ENCODE data around the gene SRGAP3. TPM values are rescaled to one million over a fixed set of nuclear protein-coding genes. Genes with fewer than 3 reads are reported as not detected.

Gene SRGAP3
- polyA plus RNA-seq, 2 donors: 1.3 to 3.3 TPM

DNA sequence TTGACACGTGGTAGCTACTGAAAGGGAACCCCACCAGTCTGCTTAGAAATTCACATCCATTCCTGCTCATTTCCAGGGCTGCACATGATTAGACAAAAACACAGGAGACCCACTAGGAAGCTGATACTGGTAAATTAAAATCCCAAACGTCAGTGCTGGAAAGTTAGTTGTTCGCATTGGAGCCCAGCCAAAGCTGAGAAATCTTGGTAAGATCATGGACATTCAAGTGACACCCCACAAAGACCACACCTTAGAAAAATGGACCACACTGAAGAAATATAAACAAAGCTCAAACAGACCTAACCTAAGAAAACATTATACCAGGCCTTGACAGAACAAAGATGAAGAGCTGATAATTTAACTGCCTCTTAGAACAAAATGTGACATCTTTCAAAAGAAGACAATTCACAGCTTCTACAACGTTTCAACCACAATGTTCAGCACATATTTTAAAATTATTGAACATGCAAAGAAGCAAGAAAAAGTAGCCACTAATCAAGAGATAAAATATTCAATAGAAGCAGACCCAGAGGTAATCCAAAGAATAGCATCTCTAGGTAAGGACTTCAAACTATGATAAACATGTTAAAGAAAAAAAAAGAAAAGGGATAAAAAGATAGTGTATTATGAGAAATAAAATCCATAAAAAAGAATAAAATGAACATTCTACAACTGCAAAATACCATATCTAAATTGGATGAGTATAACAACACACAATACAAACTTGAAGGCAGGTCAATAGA is 306.5 kb downstream of the SRGAP3 start:
- H3K27me3 ChIP-seq (ENCODE audit: control insufficient read depth in 1 of 2, insufficient read depth in 2 of 2, low read length in 2 of 2): no peaks in the 10 kb centered on the region
- no peaks in the 10 kb centered on the region for H3K4me1 ChIP-seq (ENCODE audit: control insufficient read depth in 2 of 2, insufficient read depth in 2 of 2, low read length in 1 of 2)
- H3K4me3 ChIP-seq (ENCODE audit: low read depth in 1 of 2, low read length in 2 of 2): no peak overlapping the region
- 84 to 87% methylated on average over 4 of the region's 4 CpGs for WGBS, 2 donors
- peaks cover 0 to 2% of the 10 kb centered on the region in 2 donors for H3K36me3 ChIP-seq (ENCODE audit: control insufficient read depth in 2 of 2, insufficient read depth in 2 of 2, low read length in 1 of 2)
- peaks cover 0 to 2% of the 10 kb centered on the region in 2 donors for H3K9me3 ChIP-seq (ENCODE audit: control insufficient read depth in 2 of 2, insufficient read depth in 1 of 2, low read depth in 1 of 2, low read length in 1 of 2)
- no peak overlapping the region for H3K27ac ChIP-seq (ENCODE audit: low read depth in 2 of 2, low read length in 1 of 2)

- Histone ChIP-seq H3K27me3 (ENCODE audit: control insufficient read depth in 1 of 2, insufficient read depth in 2 of 2, low read length in 2 of 2) (no peaks in the 10 kb centered on the region), H3K9me3 (ENCODE audit: control insufficient read depth in 2 of 2, insufficient read depth in 1 of 2, low read depth in 1 of 2, low read length in 1 of 2) (peaks cover 0 to 2% of the 10 kb centered on the region in 2 donors), H3K4me1 (ENCODE audit: control insufficient read depth in 2 of 2, insufficient read depth in 2 of 2, low read length in 1 of 2) (no peaks in the 10 kb centered on the region), H3K27ac (ENCODE audit: low read depth in 2 of 2, low read length in 1 of 2) (no peak overlapping the region), H3K4me3 (ENCODE audit: low read depth in 1 of 2, low read length in 2 of 2) (no peak overlapping the region), H3K36me3 (ENCODE audit: control insufficient read depth in 2 of 2, insufficient read depth in 2 of 2, low read length in 1 of 2) (peaks cover 0 to 2% of the 10 kb centered on the region in 2 donors)
- 95 to 96% methylated on average over 4 of the region's 4 CpGs for WGBS, 2 donors
These were observed 307.3 kb downstream of the SRGAP3 start for GRCh38 chr3:8942115-8942514.

DNA sequence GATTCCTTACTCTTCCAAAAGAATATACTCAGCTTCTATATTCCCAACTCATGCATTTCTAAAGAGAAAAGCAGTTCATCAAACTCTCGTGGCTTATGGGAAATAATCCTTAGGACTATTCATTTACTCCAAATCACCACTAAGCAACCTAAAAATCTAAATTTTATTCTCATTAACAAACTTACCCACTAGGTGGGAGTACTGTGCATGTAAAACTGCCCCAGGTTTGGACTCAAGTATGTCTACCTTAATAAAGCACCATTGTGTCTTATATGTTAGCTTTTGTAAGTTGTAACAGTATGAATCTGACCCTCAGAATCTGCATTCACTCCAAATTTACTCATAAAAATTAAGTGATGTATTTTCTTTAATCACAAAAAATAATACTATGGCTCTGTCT is 311.4 kb downstream of the SRGAP3 start:
- H3K27me3 ChIP-seq (ENCODE audit: control insufficient read depth in 1 of 2, insufficient read depth in 2 of 2, low read length in 2 of 2): no peaks in the 10 kb centered on the region
- 79 to 86% methylated on average over 1 of the region's 1 CpG for WGBS, 2 donors
- no peak overlapping the region for H3K4me3 ChIP-seq (ENCODE audit: low read depth in 1 of 2, low read length in 2 of 2)
- H3K36me3 ChIP-seq (ENCODE audit: control insufficient read depth in 2 of 2, insufficient read depth in 2 of 2, low read length in 1 of 2): no peaks in the 10 kb centered on the region
- no peaks in the 10 kb centered on the region for H3K4me1 ChIP-seq (ENCODE audit: control insufficient read depth in 2 of 2, insufficient read depth in 2 of 2, low read length in 1 of 2)
- H3K9me3 ChIP-seq (ENCODE audit: control insufficient read depth in 2 of 2, insufficient read depth in 1 of 2, low read depth in 1 of 2, low read length in 1 of 2): no peaks in the 10 kb centered on the region
- no peak overlapping the region for H3K27ac ChIP-seq (ENCODE audit: low read depth in 2 of 2, low read length in 1 of 2)

DNA sequence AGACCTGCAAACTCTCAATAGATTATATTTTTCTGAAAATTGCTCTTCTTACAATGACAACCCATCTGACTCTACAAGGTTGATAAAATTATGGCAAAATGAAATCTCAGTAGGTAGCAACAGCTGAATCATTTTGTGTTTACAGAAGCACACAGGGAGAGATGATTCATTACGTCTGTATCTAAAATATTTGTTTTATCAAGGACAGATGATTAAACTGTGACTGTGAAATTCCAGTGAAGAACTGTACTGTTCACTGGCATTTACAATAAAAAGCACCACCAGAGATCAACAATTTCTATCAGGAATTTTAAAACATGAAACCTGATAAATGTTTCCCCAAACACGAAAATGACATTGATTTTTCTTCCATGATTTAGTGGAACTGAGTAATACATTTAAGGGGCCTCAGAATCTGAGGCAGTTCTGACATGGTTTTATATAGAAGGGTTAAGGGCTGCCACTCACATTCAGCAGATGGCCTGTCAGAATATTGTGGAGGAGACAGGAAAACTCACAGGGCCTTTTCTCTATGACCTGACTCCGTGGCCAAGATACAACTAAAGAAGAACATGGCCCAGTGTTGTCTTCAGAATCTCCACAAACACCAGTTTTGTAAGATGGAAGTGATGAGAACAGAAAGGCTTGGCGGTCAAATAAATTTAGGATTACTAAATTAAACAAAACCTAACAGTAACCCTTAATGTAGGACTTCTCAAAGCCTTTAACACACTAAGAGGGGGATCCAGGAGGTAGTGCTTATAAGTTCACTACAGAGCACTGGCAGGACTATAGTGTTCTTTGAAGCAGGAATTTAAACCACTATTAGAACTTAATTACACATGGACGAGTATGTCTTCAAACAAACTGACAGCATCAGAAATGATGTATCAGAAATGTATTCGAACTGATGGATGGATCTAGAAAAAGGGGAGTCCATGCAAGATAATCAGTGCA is 312.1 kb downstream of the SRGAP3 start:
- Histone ChIP-seq H3K27me3 (ENCODE audit: control insufficient read depth in 1 of 2, insufficient read depth in 2 of 2, low read length in 2 of 2) (no peaks in the 10 kb centered on the region), H3K9me3 (ENCODE audit: control insufficient read depth in 2 of 2, insufficient read depth in 1 of 2, low read depth in 1 of 2, low read length in 1 of 2) (no peaks in the 10 kb centered on the region), H3K4me3 (ENCODE audit: low read depth in 1 of 2, low read length in 2 of 2) (no peak overlapping the region), H3K4me1 (ENCODE audit: control insufficient read depth in 2 of 2, insufficient read depth in 2 of 2, low read length in 1 of 2) (no peaks in the 10 kb centered on the region), H3K36me3 (ENCODE audit: control insufficient read depth in 2 of 2, insufficient read depth in 2 of 2, low read length in 1 of 2) (no peaks in the 10 kb centered on the region), H3K27ac (ENCODE audit: low read depth in 2 of 2, low read length in 1 of 2) (no peak overlapping the region)
- WGBS, 2 donors: 61% methylated on average over 6 of the region's 6 CpGs

DNA sequence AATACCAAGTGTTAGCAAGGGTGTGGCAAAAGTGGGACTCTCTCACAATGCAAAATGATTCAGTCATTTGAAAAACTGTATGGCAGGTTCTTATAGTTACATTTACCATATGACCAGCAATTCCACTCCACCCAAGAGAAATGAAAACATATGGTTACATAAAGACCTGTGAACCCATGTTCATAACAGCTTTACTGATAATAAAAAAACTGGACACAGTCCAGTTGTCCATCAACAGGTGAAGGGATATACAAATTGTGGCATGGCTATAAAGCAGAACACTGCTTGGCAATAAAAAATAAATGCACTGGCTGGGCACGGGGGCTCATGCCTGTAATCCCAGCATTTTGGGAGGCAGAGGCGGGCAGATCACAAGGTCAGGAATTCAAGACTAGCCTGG is 316.9 kb downstream of the SRGAP3 start:
- H3K4me3 ChIP-seq (ENCODE audit: low read depth in 1 of 2, low read length in 2 of 2): no peak overlapping the region
- no peaks in the 10 kb centered on the region for H3K36me3 ChIP-seq (ENCODE audit: control insufficient read depth in 2 of 2, insufficient read depth in 2 of 2, low read length in 1 of 2)
- H3K27me3 ChIP-seq (ENCODE audit: control insufficient read depth in 1 of 2, insufficient read depth in 2 of 2, low read length in 2 of 2): no peaks in the 10 kb centered on the region
- no peak overlapping the region for H3K27ac ChIP-seq (ENCODE audit: low read depth in 2 of 2, low read length in 1 of 2)
- no peaks in the 10 kb centered on the region for H3K4me1 ChIP-seq (ENCODE audit: control insufficient read depth in 2 of 2, insufficient read depth in 2 of 2, low read length in 1 of 2)
- WGBS, 2 donors: 96 to 98% methylated on average over 2 of the region's 2 CpGs
- H3K9me3 ChIP-seq (ENCODE audit: control insufficient read depth in 2 of 2, insufficient read depth in 1 of 2, low read depth in 1 of 2, low read length in 1 of 2): no peaks in the 10 kb centered on the region

GRCh38 chr3:8931342-8931741 is 318.1 kb downstream of the SRGAP3 start:
- no peak overlapping the region for H3K4me3 ChIP-seq (ENCODE audit: low read depth in 1 of 2, low read length in 2 of 2)
- H3K27ac ChIP-seq (ENCODE audit: low read depth in 2 of 2, low read length in 1 of 2): no peak overlapping the region
- no peaks in the 10 kb centered on the region for H3K4me1 ChIP-seq (ENCODE audit: control insufficient read depth in 2 of 2, insufficient read depth in 2 of 2, low read length in 1 of 2)
- no peaks in the 10 kb centered on the region for H3K9me3 ChIP-seq (ENCODE audit: control insufficient read depth in 2 of 2, insufficient read depth in 1 of 2, low read depth in 1 of 2, low read length in 1 of 2)
- 93% methylated on average over 3 of the region's 3 CpGs for WGBS, 2 donors
- no peaks in the 10 kb centered on the region for H3K27me3 ChIP-seq (ENCODE audit: control insufficient read depth in 1 of 2, insufficient read depth in 2 of 2, low read length in 2 of 2)
- no peaks in the 10 kb centered on the region for H3K36me3 ChIP-seq (ENCODE audit: control insufficient read depth in 2 of 2, insufficient read depth in 2 of 2, low read length in 1 of 2)

Other genes with a start within 250 kb of the SRGAP3 start
- 10 to 100 TPM; 21.2 to 24.7 TPM for gene THUMPD3, start 113.4 kb upstream of the SRGAP3 start, polyA plus RNA-seq
- 10 to 100 TPM; 17.2 to 25.0 TPM for gene SETD5, start 148.0 kb upstream of the SRGAP3 start, polyA plus RNA-seq

Measured in esophagus (tissue), 2 donors.